Measurements from ENCODE around the gene GPR148. TPM values are rescaled to one million over a fixed set of nuclear protein-coding genes. Genes with fewer than 3 reads are reported as not detected.

GPR148 gene
- total RNA-seq, 1 experiment from 2014 or later, result not detected

GRCh38 chr2:130778781-130779180 lies 49.9 kb downstream of the GPR148 start:
- no TSS peak for BruUV-seq (replicated peaks)
- Histone ChIP-seq H3K27ac (ENCODE audit: low read depth, low read length, poor library complexity, severe bottlenecking) (no peak overlapping the region), H3K4me3 (ENCODE audit: low read depth, low read length, poor library complexity, severe bottlenecking) (no peak overlapping the region), H3K4me1 (ENCODE audit: insufficient read depth, low read length, poor library complexity, severe bottlenecking) (no peaks in the 10 kb centered on the region), H3K9me3 (ENCODE audit: low read depth, low read length, poor library complexity, severe bottlenecking) (no peaks in the 10 kb centered on the region), H3K27me3 (replicated peaks; ENCODE audit: insufficient read depth, low read depth, low read length, poor library complexity) (peaks cover 43% of the 10 kb centered on the region), H3K36me3 (ENCODE audit: insufficient read depth, low read length, poor library complexity, severe bottlenecking) (no peaks in the 10 kb centered on the region)
- intact Hi-C loops (cut with micrococcal nuclease; ENCODE audit: unreplicated experiment), result no loop called here
- ChIA-PET CTCF (no interaction called here), POLR2A (ENCODE audit: low non-redundant PET) (no interaction called here)
- no peak for DNase-seq (ENCODE audit: low spot score)
- TF ChIP-seq EZH2 (IDR thresholded peaks at IDR 0.05; ENCODE audit: borderline replicate concordance, low read depth, low read length, poor library complexity, severe bottlenecking), result no peak
- no peak for TF ChIP-seq CTCF (conservative IDR thresholded peaks at IDR 0.05; ENCODE audit: low read depth, low read length)

Other genes starting within 250 kb of the GPR148 start
- gene POTEI, start 219.7 kb upstream of the GPR148 start, total RNA-seq (2021), result not detected in 2 replicates
- gene CFC1B, start 207.8 kb upstream of the GPR148 start, total RNA-seq (2021), result not detected in 2 replicates
- not detected in 2 replicates for gene CFC1, start 129.5 kb upstream of the GPR148 start, total RNA-seq (2021)
- gene POTEJ, start 117.6 kb upstream of the GPR148 start, total RNA-seq (2021), result not detected in 2 replicates
- not detected in 2 replicates for gene AMER3, start 26.5 kb downstream of the GPR148 start, total RNA-seq (2021)
- gene ARHGEF4, start 107.8 kb downstream of the GPR148 start, total RNA-seq (2021), result 2.1 and 3.2 TPM in 2 replicates